ENCODE measurements around the gene SHC2.

DNA sequence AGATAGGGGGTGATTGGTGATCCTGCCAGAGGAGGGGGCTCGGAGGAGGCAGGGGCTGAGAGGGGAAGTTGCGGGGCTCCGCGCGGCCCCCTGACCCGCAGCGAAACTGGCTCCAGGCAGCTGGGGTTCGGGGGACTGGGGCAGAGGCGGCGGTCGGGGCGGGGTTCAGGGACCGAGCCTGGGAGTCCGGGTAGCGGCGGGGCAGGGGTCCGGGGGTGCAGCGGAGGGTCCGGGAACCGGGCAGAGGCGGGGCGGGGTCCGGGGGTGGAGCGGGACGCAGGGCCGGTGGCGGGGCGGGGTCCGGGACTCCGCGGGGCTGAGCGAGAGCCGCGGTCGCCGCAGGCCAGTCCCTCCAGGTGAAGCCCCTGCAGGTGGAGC, 36.6 kb upstream of the SHC2 start:
- TF ChIP-seq POLR2A (IDR thresholded peaks at IDR 0.05): no peak
- TF ChIP-seq, protein P1, sequence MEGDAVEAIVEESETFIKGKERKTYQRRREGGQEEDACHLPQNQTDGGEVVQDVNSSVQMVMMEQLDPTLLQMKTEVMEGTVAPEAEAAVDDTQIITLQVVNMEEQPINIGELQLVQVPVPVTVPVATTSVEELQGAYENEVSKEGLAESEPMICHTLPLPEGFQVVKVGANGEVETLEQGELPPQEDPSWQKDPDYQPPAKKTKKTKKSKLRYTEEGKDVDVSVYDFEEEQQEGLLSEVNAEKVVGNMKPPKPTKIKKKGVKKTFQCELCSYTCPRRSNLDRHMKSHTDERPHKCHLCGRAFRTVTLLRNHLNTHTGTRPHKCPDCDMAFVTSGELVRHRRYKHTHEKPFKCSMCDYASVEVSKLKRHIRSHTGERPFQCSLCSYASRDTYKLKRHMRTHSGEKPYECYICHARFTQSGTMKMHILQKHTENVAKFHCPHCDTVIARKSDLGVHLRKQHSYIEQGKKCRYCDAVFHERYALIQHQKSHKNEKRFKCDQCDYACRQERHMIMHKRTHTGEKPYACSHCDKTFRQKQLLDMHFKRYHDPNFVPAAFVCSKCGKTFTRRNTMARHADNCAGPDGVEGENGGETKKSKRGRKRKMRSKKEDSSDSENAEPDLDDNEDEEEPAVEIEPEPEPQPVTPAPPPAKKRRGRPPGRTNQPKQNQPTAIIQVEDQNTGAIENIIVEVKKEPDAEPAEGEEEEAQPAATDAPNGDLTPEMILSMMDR (IDR thresholded peaks at IDR 0.05): no peak

Data from vagina (tissue), 2 donors.